ENCODE data around the gene ARRB1. TPM values are rescaled to one million over a fixed set of nuclear protein-coding genes. Genes with fewer than 3 reads are reported as not detected.

ARRB1 gene
- total and polyA plus RNA-seq, 2 donors from 2014 or later = 17.6 to 53.8 TPM

DNA sequence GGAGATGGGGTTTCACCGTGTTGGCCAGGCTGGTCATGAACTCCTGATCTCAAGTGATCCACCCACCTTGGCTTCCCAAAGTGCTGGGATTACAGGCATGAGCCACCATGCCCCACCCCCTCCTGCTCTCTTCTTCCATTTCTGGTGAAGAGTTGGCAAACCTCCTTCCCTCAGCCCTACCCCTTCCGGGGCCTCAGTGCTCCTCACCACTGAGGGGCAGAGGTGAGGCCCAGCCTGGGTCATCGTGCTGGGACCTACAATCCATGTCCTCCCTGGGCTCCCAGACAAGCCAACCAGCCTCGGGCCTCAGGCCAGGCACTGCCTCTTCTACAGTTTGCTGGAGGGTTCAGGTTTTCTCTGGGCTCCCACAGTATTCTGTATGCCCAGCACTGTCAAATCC is 125.7 kb downstream of the ARRB1 start:
- intact Hi-C loops (cut with DNase I) = no loop called here

DNA sequence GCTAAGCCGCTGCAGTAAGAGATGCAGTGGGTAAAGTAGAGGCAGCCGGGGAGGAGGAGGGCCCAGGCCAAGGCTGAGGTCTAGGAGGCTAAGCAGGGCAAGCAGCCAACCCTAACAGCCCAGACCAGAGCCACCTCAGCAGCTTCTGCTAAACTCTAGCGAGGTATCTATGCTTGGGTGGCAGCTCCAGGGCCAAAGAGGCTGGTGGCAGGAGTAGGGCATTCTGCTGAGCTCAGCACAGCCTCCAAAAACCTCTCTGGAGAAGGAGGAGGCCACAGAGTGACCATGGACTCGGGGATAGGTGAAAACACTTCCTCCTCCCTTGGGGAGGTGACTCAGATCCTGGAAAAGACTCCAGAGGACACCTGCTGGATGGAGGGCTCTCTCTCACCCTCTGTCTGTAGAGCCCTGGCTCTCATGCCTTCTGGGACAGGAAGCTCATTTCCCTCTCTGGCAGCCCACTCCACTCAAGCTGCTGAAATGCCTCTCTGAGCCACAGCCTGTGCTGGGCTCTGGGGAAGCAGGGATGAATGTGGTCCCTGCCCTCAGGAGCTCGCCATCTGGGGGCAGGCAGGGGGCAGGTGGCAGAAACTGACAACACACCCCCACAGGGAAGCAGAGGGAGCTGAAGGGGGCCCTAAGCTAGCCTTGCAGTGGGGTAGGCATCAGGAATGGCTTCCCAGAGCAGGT is 127.4 kb downstream of the ARRB1 start:
- H3K27me3 ChIP-seq (ENCODE audit: control insufficient read depth, insufficient read depth, low read length) = no peaks in the 10 kb centered on the region
- H3K9me3 ChIP-seq (ENCODE audit: control insufficient read depth in 2 of 3, insufficient read depth in 1 of 3, low read length in 3 of 3) = no peaks in the 10 kb centered on the region
- no peak overlapping the region for H3K27ac ChIP-seq (ENCODE audit: low read depth in 2 of 2, low read length in 2 of 2)
- TF ChIP-seq, protein P1, sequence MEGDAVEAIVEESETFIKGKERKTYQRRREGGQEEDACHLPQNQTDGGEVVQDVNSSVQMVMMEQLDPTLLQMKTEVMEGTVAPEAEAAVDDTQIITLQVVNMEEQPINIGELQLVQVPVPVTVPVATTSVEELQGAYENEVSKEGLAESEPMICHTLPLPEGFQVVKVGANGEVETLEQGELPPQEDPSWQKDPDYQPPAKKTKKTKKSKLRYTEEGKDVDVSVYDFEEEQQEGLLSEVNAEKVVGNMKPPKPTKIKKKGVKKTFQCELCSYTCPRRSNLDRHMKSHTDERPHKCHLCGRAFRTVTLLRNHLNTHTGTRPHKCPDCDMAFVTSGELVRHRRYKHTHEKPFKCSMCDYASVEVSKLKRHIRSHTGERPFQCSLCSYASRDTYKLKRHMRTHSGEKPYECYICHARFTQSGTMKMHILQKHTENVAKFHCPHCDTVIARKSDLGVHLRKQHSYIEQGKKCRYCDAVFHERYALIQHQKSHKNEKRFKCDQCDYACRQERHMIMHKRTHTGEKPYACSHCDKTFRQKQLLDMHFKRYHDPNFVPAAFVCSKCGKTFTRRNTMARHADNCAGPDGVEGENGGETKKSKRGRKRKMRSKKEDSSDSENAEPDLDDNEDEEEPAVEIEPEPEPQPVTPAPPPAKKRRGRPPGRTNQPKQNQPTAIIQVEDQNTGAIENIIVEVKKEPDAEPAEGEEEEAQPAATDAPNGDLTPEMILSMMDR (IDR thresholded peaks at IDR 0.05; ENCODE audit: borderline replicate concordance, extremely low read depth, insufficient read depth) = no peak
- no peak overlapping the region for H3K4me3 ChIP-seq (ENCODE audit: low read length in 3 of 3)
- no peak overlapping the region for H3K9ac ChIP-seq (ENCODE audit: low read length in 3 of 3)
- DNase-seq (no peak), FAIRE-seq (no peak)
- no peaks in the 10 kb centered on the region for H3K36me3 ChIP-seq (ENCODE audit: control insufficient read depth in 2 of 3, insufficient read depth in 3 of 3, low read length in 3 of 3)
- intact Hi-C loops (cut with DNase I) = no loop called here
- no peaks in the 10 kb centered on the region for H3K4me1 ChIP-seq (ENCODE audit: control insufficient read depth in 2 of 3, insufficient read depth in 2 of 3, low read depth in 1 of 3, low read length in 3 of 3)

More for the DNA sequence above, 125.7 kb downstream of the ARRB1 start:
- no peak overlapping the region for H3K27ac ChIP-seq (ENCODE audit: low read depth in 2 of 2, low read length in 2 of 2)
- no peak overlapping the region for H3K9ac ChIP-seq (ENCODE audit: low read length in 3 of 3)
- no peaks in the 10 kb centered on the region for H3K27me3 ChIP-seq (ENCODE audit: control insufficient read depth, insufficient read depth, low read length)
- H3K9me3 ChIP-seq (ENCODE audit: control insufficient read depth in 2 of 3, insufficient read depth in 1 of 3, low read length in 3 of 3) = no peaks in the 10 kb centered on the region
- FAIRE-seq (no peak), DNase-seq (no peak)
- no peaks in the 10 kb centered on the region for H3K36me3 ChIP-seq (ENCODE audit: control insufficient read depth in 2 of 3, insufficient read depth in 3 of 3, low read length in 3 of 3)
- no peaks in the 10 kb centered on the region for H3K4me1 ChIP-seq (ENCODE audit: control insufficient read depth in 2 of 3, insufficient read depth in 2 of 3, low read depth in 1 of 3, low read length in 3 of 3)
- H3K4me3 ChIP-seq (ENCODE audit: low read length in 3 of 3) = no peak overlapping the region
- TF ChIP-seq, protein P1 (IDR thresholded peaks at IDR 0.05; ENCODE audit: borderline replicate concordance, extremely low read depth, insufficient read depth) = no peak

DNA sequence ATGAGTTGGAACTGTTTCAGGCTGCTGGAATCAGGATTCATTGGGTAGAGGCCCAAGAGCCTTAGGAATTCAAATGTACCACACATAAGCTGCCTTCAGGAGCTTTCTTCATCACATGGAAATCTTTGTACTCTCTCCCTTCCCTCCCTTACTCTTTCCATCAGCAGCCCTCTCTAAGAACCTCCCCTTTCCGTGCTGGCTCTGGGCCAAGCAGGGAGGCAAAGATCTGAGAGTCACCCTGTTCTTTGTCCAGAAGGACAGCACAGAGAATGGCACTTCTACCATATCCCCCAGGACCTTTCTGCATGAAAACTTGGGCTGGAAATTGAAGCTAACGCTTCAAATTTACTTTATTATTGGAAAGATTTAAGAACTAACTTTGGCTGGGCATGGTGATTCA is 131.6 kb downstream of the ARRB1 start:
- intact Hi-C loops (cut with DNase I) = no loop called here
- no peak for DNase-seq
- no peak for FAIRE-seq

More for the DNA sequence above, 131.6 kb downstream of the ARRB1 start:
- TF ChIP-seq, protein P1 (IDR thresholded peaks at IDR 0.05; ENCODE audit: borderline replicate concordance, extremely low read depth, insufficient read depth) = no peak
- Histone ChIP-seq H3K27me3 (ENCODE audit: control insufficient read depth, insufficient read depth, low read length) (no peaks in the 10 kb centered on the region), H3K9me3 (ENCODE audit: control insufficient read depth in 2 of 3, insufficient read depth in 1 of 3, low read length in 3 of 3) (no peaks in the 10 kb centered on the region), H3K4me1 (ENCODE audit: control insufficient read depth in 2 of 3, insufficient read depth in 2 of 3, low read depth in 1 of 3, low read length in 3 of 3) (no peaks in the 10 kb centered on the region), H3K4me3 (ENCODE audit: low read length in 3 of 3) (no peak overlapping the region), H3K9ac (ENCODE audit: low read length in 3 of 3) (no peak overlapping the region), H3K36me3 (ENCODE audit: control insufficient read depth in 2 of 3, insufficient read depth in 3 of 3, low read length in 3 of 3) (no peaks in the 10 kb centered on the region), H3K27ac (ENCODE audit: low read depth in 2 of 2, low read length in 2 of 2) (no peak overlapping the region)
